ENCODE measurements around the gene NLRP3. TPM values are rescaled to one million over a fixed set of nuclear protein-coding genes. Genes with fewer than 3 reads are reported as not detected.

NLRP3 gene
- total RNA-seq, 6 donors from 2014 or later = 2.6 to 13.6 (median 6.0) TPM

- H3K27ac ChIP-seq = no peak overlapping the region
Observed at GRCh38 chr1:247430434-247430833, 14.5 kb downstream of the NLRP3 start.

GRCh38 chr1:247431643-247432042 is 15.7 kb downstream of the NLRP3 start:
- Histone ChIP-seq H3K4me3 (no peak overlapping the region), H3K27ac (no peak overlapping the region)
- DNase-seq = no peak

More at GRCh38 chr1:247430434-247430833, 14.5 kb downstream of the NLRP3 start:
- H3K36me3 ChIP-seq = no peaks in the 10 kb centered on the region
- no peak for TF ChIP-seq CTCF (IDR thresholded peaks at IDR 0.05)
- TF ChIP-seq POLR2AphosphoS5 (IDR thresholded peaks at IDR 0.05) = no peak
- no peak for TF ChIP-seq POLR2A (IDR thresholded peaks at IDR 0.05)
- no peak for TF ChIP-seq EP300 (IDR thresholded peaks at IDR 0.05)
- ATAC-seq (ENCODE audit: low FRiP score in 2 of 2) (no peak), DNase-seq (peak in 1 of 2 donors; percentile 10)
- H3K9me3 ChIP-seq = no peaks in the 10 kb centered on the region
- WGBS, 2 donors = 69 to 71% methylated on average over 1 of the region's 1 CpG
- no peaks in the 10 kb centered on the region for H3K4me1 ChIP-seq
- H3K27me3 ChIP-seq = no peaks in the 10 kb centered on the region
- no peak overlapping the region for H3K4me3 ChIP-seq

GRCh38 chr1:247434005-247434404 is 18.0 kb downstream of the NLRP3 start:
- Histone ChIP-seq H3K27ac (no peak overlapping the region), H3K4me3 (no peak overlapping the region), H3K27me3 (no peaks in the 10 kb centered on the region), H3K9me3 (no peaks in the 10 kb centered on the region), H3K4me1 (no peaks in the 10 kb centered on the region), H3K36me3 (no peaks in the 10 kb centered on the region)
- ATAC-seq (ENCODE audit: low FRiP score in 2 of 2) = no peak
- TF ChIP-seq POLR2AphosphoS5 (IDR thresholded peaks at IDR 0.05) (no peak), EP300 (IDR thresholded peaks at IDR 0.05) (no peak), CTCF (IDR thresholded peaks at IDR 0.05) (no peak), POLR2A (IDR thresholded peaks at IDR 0.05) (no peak)
- peak in 1 of 2 donors; percentile 52 for DNase-seq
- 73 to 80% methylated on average over 7 to 15 of the region's 15 CpGs for WGBS, 2 donors

More at GRCh38 chr1:247431643-247432042, 15.7 kb downstream of the NLRP3 start:
- TF ChIP-seq POLR2AphosphoS5 (IDR thresholded peaks at IDR 0.05) = no peak
- no peak for TF ChIP-seq EP300 (IDR thresholded peaks at IDR 0.05)
- no peak for TF ChIP-seq POLR2A (IDR thresholded peaks at IDR 0.05)
- TF ChIP-seq CTCF (IDR thresholded peaks at IDR 0.05) = no peak
- H3K36me3 ChIP-seq = no peaks in the 10 kb centered on the region
- 87 to 88% methylated on average over 9 of the region's 9 CpGs for WGBS, 2 donors
- no peaks in the 10 kb centered on the region for H3K9me3 ChIP-seq
- ATAC-seq (ENCODE audit: low FRiP score in 2 of 2) = no peak
- no peaks in the 10 kb centered on the region for H3K27me3 ChIP-seq
- no peaks in the 10 kb centered on the region for H3K4me1 ChIP-seq

GRCh38 chr1:247435030-247435758 is 19.2 kb downstream of the NLRP3 start:
- Histone ChIP-seq H3K27me3 (no peaks in the 10 kb centered on the region), H3K4me1 (no peaks in the 10 kb centered on the region), H3K4me3 (no peak overlapping the region), H3K27ac (no peak overlapping the region), H3K9me3 (no peaks in the 10 kb centered on the region), H3K36me3 (no peaks in the 10 kb centered on the region)
- DNase-seq (peak in 1 of 2 donors; percentile 15), ATAC-seq (ENCODE audit: low FRiP score in 2 of 2) (peak in 1 of 2 donors; percentile 54)
- TF ChIP-seq CTCF (IDR thresholded peaks at IDR 0.05) (no peak), EP300 (IDR thresholded peaks at IDR 0.05) (no peak), POLR2A (IDR thresholded peaks at IDR 0.05) (no peak), POLR2AphosphoS5 (IDR thresholded peaks at IDR 0.05) (no peak)
- WGBS, 2 donors = 62 to 70% methylated on average over 13 of the region's 13 CpGs

- Histone ChIP-seq H3K9me3 (no peaks in the 10 kb centered on the region), H3K4me3 (no peak overlapping the region), H3K4me1 (no peaks in the 10 kb centered on the region), H3K36me3 (no peaks in the 10 kb centered on the region), H3K27me3 (no peaks in the 10 kb centered on the region), H3K27ac (no peak overlapping the region)
- 86 to 93% methylated on average over 3 of the region's 3 CpGs for WGBS, 2 donors
- DNase-seq (no peak), ATAC-seq (ENCODE audit: low FRiP score in 2 of 2) (no peak)
- TF ChIP-seq POLR2A (IDR thresholded peaks at IDR 0.05) (no peak), CTCF (IDR thresholded peaks at IDR 0.05) (no peak), EP300 (IDR thresholded peaks at IDR 0.05) (no peak), POLR2AphosphoS5 (IDR thresholded peaks at IDR 0.05) (no peak)
Observed at GRCh38 chr1:247435759-247436147, 19.8 kb downstream of the NLRP3 start.

All from upper lobe of left lung (tissue), 6 donors.